ENCODE data around the gene CREB3L2.
"Not testable (repeated sequence)": the region's sequence is repeated elsewhere in the genome, so short reads cannot be mapped to it uniquely, and the experiment has no call there.

CREB3L2 gene

DNA sequence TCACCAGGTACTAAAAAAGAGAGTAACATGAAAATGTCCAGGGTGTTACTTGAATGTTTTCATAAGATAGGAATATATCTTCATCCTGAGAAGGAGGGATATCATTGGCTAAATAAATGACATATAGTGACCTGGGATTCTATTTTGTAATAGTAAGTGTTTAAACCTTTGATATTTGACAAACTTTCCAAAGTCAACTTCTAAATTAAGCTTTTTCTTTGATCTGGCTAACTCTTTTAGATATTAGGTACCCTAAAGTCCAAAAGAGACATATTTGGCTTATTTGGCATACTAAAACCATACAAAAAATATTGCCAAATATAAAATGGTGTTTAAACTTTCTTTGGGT, 22.4 kb upstream of the CREB3L2 start:
- DNase-seq (ENCODE audit: extremely low read depth, low read depth) = no peak
- TF ChIP-seq, protein P1, sequence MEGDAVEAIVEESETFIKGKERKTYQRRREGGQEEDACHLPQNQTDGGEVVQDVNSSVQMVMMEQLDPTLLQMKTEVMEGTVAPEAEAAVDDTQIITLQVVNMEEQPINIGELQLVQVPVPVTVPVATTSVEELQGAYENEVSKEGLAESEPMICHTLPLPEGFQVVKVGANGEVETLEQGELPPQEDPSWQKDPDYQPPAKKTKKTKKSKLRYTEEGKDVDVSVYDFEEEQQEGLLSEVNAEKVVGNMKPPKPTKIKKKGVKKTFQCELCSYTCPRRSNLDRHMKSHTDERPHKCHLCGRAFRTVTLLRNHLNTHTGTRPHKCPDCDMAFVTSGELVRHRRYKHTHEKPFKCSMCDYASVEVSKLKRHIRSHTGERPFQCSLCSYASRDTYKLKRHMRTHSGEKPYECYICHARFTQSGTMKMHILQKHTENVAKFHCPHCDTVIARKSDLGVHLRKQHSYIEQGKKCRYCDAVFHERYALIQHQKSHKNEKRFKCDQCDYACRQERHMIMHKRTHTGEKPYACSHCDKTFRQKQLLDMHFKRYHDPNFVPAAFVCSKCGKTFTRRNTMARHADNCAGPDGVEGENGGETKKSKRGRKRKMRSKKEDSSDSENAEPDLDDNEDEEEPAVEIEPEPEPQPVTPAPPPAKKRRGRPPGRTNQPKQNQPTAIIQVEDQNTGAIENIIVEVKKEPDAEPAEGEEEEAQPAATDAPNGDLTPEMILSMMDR (IDR thresholded peaks at IDR 0.05; ENCODE audit: low read depth, low read length) = no peak

DNA sequence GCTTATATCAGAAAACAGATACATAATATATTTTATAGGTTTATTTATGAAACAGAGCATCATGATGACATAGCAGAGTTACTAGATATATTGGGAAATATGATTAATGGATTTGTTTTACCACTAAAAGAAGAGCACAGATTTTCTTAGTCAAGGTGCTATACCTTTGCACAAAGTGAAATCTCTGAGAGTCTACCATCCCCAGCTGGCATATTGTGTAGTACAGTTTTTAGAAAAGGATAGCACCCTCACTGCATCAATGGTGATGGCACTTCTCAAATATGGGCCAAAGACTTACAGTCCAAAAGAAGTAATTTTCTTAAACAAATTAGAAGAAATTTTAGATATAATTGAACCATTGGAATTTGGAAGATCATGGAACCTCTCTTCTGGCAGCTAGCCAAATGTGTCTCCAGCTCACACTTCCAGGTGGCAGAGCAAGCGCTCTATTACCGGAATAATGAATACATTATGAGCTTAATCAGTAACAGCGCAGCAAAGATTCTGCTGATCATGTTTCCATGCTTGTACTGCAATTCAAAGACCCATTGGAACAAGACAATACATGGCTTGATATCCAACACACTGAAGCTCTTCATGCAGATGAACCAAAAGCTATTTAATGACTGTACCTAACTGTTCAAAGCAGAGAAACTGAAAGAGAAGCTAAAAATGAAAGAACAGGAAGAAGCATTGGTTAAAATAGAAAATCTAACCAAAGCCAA, 21.9 kb upstream of the CREB3L2 start:
- TF ChIP-seq, protein P1 (IDR thresholded peaks at IDR 0.05; ENCODE audit: low read depth, low read length) = no peak
- no peak for DNase-seq (ENCODE audit: extremely low read depth, low read depth)

DNA sequence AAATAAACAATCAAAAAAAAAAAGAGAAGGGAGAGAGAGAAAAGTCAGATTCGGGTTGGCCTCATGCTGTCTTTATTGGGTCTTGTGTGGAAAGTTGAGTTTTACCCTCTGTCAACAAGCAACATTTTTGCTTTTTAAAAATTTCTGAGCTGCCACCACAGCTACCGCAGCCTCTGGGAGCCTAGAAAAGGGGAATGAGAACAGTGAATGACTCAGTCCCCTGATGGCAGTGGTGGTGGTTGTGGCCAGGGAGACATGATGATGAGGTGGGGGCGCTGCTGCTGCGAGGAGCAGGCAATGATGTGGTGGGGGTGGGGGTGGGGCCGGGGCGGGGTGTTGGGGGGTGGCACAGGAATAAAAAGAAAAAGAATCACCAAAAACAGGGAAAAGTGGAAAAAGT, 20.0 kb upstream of the CREB3L2 start:
- no peak for DNase-seq (ENCODE audit: extremely low read depth, low read depth)
- TF ChIP-seq, protein P1 (IDR thresholded peaks at IDR 0.05; ENCODE audit: low read depth, low read length) = no peak

DNA sequence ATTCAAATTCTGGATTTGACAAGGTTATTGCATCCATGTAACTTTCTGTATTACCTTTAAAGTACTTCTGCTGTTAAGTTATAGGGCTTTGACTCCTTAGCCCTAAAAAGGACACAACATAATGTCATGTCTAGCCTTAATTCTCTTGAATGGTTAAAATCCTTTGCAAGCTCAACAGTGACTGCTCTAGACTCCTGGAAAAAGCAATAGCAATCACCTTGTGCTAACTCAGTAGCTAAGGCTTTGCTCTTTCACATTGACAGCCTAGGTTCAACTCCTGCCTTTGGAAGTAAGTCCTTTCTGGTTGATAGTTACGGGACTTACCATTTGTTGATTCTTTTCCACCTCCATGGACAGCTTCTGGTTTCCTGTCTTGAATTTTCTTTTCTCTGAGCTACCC, 16.1 kb upstream of the CREB3L2 start:
- no peak for DNase-seq (ENCODE audit: extremely low read depth, low read depth)
- TF ChIP-seq, protein P1 (IDR thresholded peaks at IDR 0.05; ENCODE audit: low read depth, low read length) = no peak

DNA sequence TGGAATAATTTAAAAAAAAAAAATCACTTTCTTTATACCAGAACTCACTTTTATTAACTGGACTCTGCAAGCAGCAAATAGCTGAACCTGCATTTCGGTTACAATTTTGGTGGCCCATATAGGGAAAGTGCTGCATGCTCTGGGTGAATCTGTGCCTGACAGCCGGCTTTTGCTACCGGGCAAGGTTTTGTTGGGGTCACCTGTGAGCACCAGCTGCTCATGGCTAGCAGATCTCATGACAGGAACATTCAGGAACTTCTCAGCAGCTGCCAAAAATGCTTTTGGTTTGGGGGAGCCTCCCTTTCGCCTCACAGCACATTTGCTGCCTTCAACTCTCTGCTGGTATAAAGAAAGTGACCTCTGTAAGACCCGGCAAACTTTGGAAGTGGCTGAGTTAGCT, 13.2 kb upstream of the CREB3L2 start:
- no peak for DNase-seq (ENCODE audit: extremely low read depth, low read depth)
- TF ChIP-seq, protein P1 (IDR thresholded peaks at IDR 0.05; ENCODE audit: low read depth, low read length) = no peak

DNA sequence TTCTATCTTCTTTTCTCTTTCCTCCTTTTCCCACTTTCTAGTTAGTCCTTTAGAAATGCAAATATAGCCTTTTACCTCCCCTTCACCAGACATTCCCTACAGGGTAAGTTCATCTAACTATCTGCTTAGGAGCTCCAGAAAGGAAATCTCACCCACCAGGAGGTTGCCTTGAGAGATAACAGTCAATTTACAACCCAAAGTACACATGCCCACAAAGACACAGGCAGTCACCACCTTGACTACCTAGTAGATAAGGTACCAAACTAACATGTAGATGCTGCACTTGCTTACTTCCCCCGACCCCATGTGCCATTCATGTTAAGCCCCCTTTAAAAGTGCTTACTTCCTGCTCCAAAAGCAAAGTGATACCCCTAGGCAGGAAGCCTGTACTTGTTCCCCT, 12.8 kb upstream of the CREB3L2 start:
- no peak for DNase-seq (ENCODE audit: extremely low read depth, low read depth)
- TF ChIP-seq, protein P1 (IDR thresholded peaks at IDR 0.05; ENCODE audit: low read depth, low read length) = no peak

DNA sequence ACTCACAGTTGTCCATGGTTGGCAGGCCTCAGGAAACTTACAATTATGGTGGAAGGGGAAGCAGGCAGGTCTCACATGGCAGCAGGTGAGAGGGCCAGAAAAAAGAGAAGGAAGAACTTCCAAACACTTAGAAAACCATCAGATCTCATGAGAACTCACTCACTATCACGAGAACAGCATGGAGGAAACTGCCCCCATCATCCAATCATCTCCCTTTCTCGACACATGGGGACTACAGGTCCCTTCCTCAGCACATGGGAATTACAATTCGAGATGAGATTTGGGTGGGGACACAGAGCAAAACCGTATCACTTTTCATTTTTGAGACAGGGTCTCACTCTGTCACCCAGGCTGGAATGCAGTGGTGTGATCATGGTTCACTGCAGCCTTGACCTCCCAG, 12.3 kb upstream of the CREB3L2 start:
- not testable (repeated sequence) for DNase-seq (ENCODE audit: extremely low read depth, low read depth)

DNA sequence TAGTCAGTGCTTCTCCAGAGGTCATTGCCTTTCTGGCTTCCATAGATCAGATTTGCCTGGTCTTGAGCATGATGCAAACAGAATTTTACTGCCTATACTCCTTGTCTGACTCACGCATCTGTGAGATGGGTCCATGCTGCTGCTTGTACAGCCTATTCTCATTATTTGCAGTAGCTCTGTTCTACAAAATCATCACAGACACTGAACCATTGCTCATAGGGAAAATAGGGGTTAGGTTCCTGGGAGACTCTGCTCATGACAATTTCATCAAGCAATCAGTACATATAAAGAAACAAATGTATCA, 7.4 kb upstream of the CREB3L2 start:
- TF ChIP-seq, protein P1 (IDR thresholded peaks at IDR 0.05; ENCODE audit: low read depth, low read length) = no peak
- DNase-seq (ENCODE audit: extremely low read depth, low read depth) = no peak
